GM10266 (cell line): ENCODE measurements around the gene PLA1A.

Experiments used
- DNase-seq: peaks from one replicate; pipeline ENCODE4 v3.0.0; 2012; ENCODE audit errors: extremely low spot score
- CTCF ChIP-seq: IDR thresholded peaks from 2 replicates; pipeline ENCODE4 v1.5.1; 2012; ENCODE audit warnings: mild to moderate bottlenecking, low read depth; ENCODE audit not compliant: control insufficient read depth, insufficient read depth; ENCODE audit errors: missing control alignments

The PLA1A gene

GRCh38 chr3:119608405-119609000 is 10.8 kb downstream of the PLA1A start:
- no peak for DNase-seq
- no peak for TF ChIP-seq CTCF

GRCh38 chr3:119609301-119609700 is 11.6 kb downstream of the PLA1A start:
- DNase-seq = no peak
- TF ChIP-seq CTCF = no peak

- TF ChIP-seq CTCF = no peak
- DNase-seq = no peak
These were observed 14.0 kb downstream of the PLA1A start for GRCh38 chr3:119611664-119612063.

GRCh38 chr3:119613201-119613600 is 15.5 kb downstream of the PLA1A start:
- no peak for TF ChIP-seq CTCF
- DNase-seq = no peak

GRCh38 chr3:119613872-119614271 is 16.2 kb downstream of the PLA1A start:
- TF ChIP-seq CTCF = no peak

GRCh38 chr3:119616056-119616455 is 18.4 kb downstream of the PLA1A start:
- no peak for TF ChIP-seq CTCF
- no peak for DNase-seq

More at GRCh38 chr3:119613872-119614271, 16.2 kb downstream of the PLA1A start:
- no peak for DNase-seq

GRCh38 chr3:119619094-119619493 is 21.4 kb downstream of the PLA1A start:
- no peak for DNase-seq
- no peak for TF ChIP-seq CTCF
